GM19438 (cell line): Measurements from ENCODE around the gene C9.
"Not testable (repeated sequence)": the region's sequence is repeated elsewhere in the genome, so short reads cannot be mapped to it uniquely, and the experiment has no call there.

Experiments
- ATAC-seq: cut with Tn5 transposase; IDR thresholded peaks from one replicate; pipeline ENCODE4 v1.9.1; 2021; ENCODE audit warnings: low read depth; ENCODE audit not compliant: unreplicated experiment

Gene C9

GRCh38 chr5:39364367-39364766, at the start of gene C9:
C9 (minus strand) TSS chr5:39364495; CDS start chr5:39364464, 31 bp downstream.
- no peak for ATAC-seq

GRCh38 chr5:39413771-39414170, 49.5 kb upstream of the C9 start:
- ATAC-seq = no peak

GRCh38 chr5:39412721-39413394, 48.6 kb upstream of the C9 start:
- ATAC-seq = no peak

- no peak for ATAC-seq
Observed at GRCh38 chr5:39411985-39412384, 47.7 kb upstream of the C9 start.

GRCh38 chr5:39411061-39411460, 46.8 kb upstream of the C9 start:
- ATAC-seq = no peak

GRCh38 chr5:39409033-39409432, 44.7 kb upstream of the C9 start:
- ATAC-seq = no peak

- no peak for ATAC-seq
Observed at GRCh38 chr5:39405083-39405843, 41.0 kb upstream of the C9 start.

- not testable (repeated sequence) for ATAC-seq
Observed at GRCh38 chr5:39403761-39404160, 39.5 kb upstream of the C9 start.

- not testable (repeated sequence) for ATAC-seq
Observed at GRCh38 chr5:39402140-39402539, 37.8 kb upstream of the C9 start.

- no peak for ATAC-seq
Observed at GRCh38 chr5:39400713-39401578, 36.7 kb upstream of the C9 start.

GRCh38 chr5:39399135-39400036, 35.1 kb upstream of the C9 start:
- ATAC-seq = no peak

- no peak for ATAC-seq
Observed at GRCh38 chr5:39396843-39397242, 32.5 kb upstream of the C9 start.

GRCh38 chr5:39395521-39395920, 31.2 kb upstream of the C9 start:
- ATAC-seq = no peak

- ATAC-seq = no peak
Observed at GRCh38 chr5:39394946-39395345, 30.7 kb upstream of the C9 start.

GRCh38 chr5:39390945-39391344, 26.6 kb upstream of the C9 start:
- no peak for ATAC-seq

- no peak for ATAC-seq
Observed at GRCh38 chr5:39387293-39387692, 23.0 kb upstream of the C9 start.

GRCh38 chr5:39384271-39384670, 20.0 kb upstream of the C9 start:
- ATAC-seq = no peak

- no peak for ATAC-seq
Observed at GRCh38 chr5:39381376-39381775, 17.1 kb upstream of the C9 start.

GRCh38 chr5:39379693-39380092, 15.4 kb upstream of the C9 start:
- ATAC-seq = no peak

GRCh38 chr5:39377613-39378012, 13.3 kb upstream of the C9 start:
- ATAC-seq = no peak
